Mesodermal cell (in vitro differentiated cells): ENCODE data around the gene ARID4B.

Source experiments
- H3K27ac ChIP-seq: 2 replicates; pipeline ENCODE4 v1.7.0; 2013; ENCODE audit warnings: mild to moderate bottlenecking, low read depth, low read length, moderate library complexity; ENCODE audit not compliant: severe bottlenecking
- H3K36me3 ChIP-seq: 2 replicates; pipeline ENCODE4 v1.7.1; 2013; ENCODE audit warnings: mild to moderate bottlenecking, low read length, moderate library complexity; ENCODE audit not compliant: control insufficient read depth, insufficient read depth
- H3K4me1 ChIP-seq: one replicate; pipeline ENCODE4 v1.7.1; 2013; ENCODE audit warnings: mild to moderate bottlenecking, low read length; ENCODE audit not compliant: insufficient read depth, control insufficient read depth, poor library complexity, severe bottlenecking
- H3K4me3 ChIP-seq: 2 replicates; pipeline ENCODE4 v1.7.0; 2013; ENCODE audit warnings: low read length, control low read depth, mild to moderate bottlenecking; ENCODE audit not compliant: insufficient read depth, poor library complexity, severe bottlenecking; ENCODE audit errors: extremely low read depth
- H3K9me3 ChIP-seq: 2 replicates; pipeline ENCODE4 v1.7.1; 2013; ENCODE audit warnings: mild to moderate bottlenecking, low read length, moderate library complexity; ENCODE audit not compliant: control insufficient read depth
- WGBS, 2 experiments: methylation state at CpG; one replicate each; pipeline ENCODE4 v1.1.5; 2013; ENCODE audit warnings: missing lambda C conversion rate in 2 of 2; ENCODE audit not compliant: insufficient coverage in 2 of 2; 5-methylcytosine and 5-hydroxymethylcytosine counted together

Gene ARID4B

GRCh38 chr1:235253219-235253962, 74.6 kb downstream of the ARID4B start:
- no peaks in the 10 kb centered on the region for H3K4me1 ChIP-seq
- peaks cover 34% of the 10 kb centered on the region for H3K36me3 ChIP-seq
- H3K9me3 ChIP-seq: no peaks in the 10 kb centered on the region
- WGBS, 2 experiments: no CpG with 5 or more reads among the region's 2 CpGs
- no peak overlapping the region for H3K4me3 ChIP-seq
- no peak overlapping the region for H3K27ac ChIP-seq

GRCh38 chr1:235250430-235250829, 77.5 kb downstream of the ARID4B start:
- no peak overlapping the region for H3K27ac ChIP-seq
- no peak overlapping the region for H3K4me3 ChIP-seq
- WGBS, 2 experiments: 100% methylated on average over 2 of the region's 3 CpGs; no CpG with 5 or more reads in 1 of the 2 experiments
- no peaks in the 10 kb centered on the region for H3K9me3 ChIP-seq
- H3K36me3 ChIP-seq: peaks cover 30% of the 10 kb centered on the region
- no peaks in the 10 kb centered on the region for H3K4me1 ChIP-seq

GRCh38 chr1:235246022-235246948, 81.7 kb downstream of the ARID4B start:
- H3K9me3 ChIP-seq: no peaks in the 10 kb centered on the region
- 100% methylated on average over 1 of the region's 2 CpGs for WGBS, 2 experiments
- H3K36me3 ChIP-seq: peaks cover 31% of the 10 kb centered on the region
- no peak overlapping the region for H3K27ac ChIP-seq
- no peaks in the 10 kb centered on the region for H3K4me1 ChIP-seq
- no peak overlapping the region for H3K4me3 ChIP-seq

- peaks cover 20% of the 10 kb centered on the region for H3K36me3 ChIP-seq
- H3K27ac ChIP-seq: no peak overlapping the region
- no peak overlapping the region for H3K4me3 ChIP-seq
- no peaks in the 10 kb centered on the region for H3K4me1 ChIP-seq
- WGBS, 2 experiments: 87% methylated on average over 3 of the region's 9 CpGs; no CpG with 5 or more reads in 1 of the 2 experiments
- no peaks in the 10 kb centered on the region for H3K9me3 ChIP-seq
Observed at GRCh38 chr1:235244974-235245592, 82.9 kb downstream of the ARID4B start.

- Histone ChIP-seq H3K4me1 (no peaks in the 10 kb centered on the region), H3K36me3 (peaks cover 40% of the 10 kb centered on the region), H3K4me3 (no peak overlapping the region), H3K9me3 (no peaks in the 10 kb centered on the region), H3K27ac (no peak overlapping the region)
Observed at GRCh38 chr1:235240960-235241359, 87.0 kb downstream of the ARID4B start.

- Histone ChIP-seq H3K4me1 (no peaks in the 10 kb centered on the region), H3K9me3 (no peaks in the 10 kb centered on the region), H3K4me3 (no peak overlapping the region), H3K36me3 (peaks cover 44% of the 10 kb centered on the region), H3K27ac (no peak overlapping the region)
- WGBS, 2 experiments: 100% methylated on average over 1 of the region's 2 CpGs; no CpG with 5 or more reads in 1 of the 2 experiments
Observed at GRCh38 chr1:235239851-235240250, 88.1 kb downstream of the ARID4B start.

GRCh38 chr1:235238558-235238957, 89.4 kb downstream of the ARID4B start:
- H3K27ac ChIP-seq: no peak overlapping the region
- WGBS, 2 experiments: 69 to 93% methylated on average over 2 to 3 of the region's 4 CpGs
- no peaks in the 10 kb centered on the region for H3K4me1 ChIP-seq
- H3K36me3 ChIP-seq: peaks cover 46% of the 10 kb centered on the region
- no peak overlapping the region for H3K4me3 ChIP-seq
- no peaks in the 10 kb centered on the region for H3K9me3 ChIP-seq

- H3K4me3 ChIP-seq: no peak overlapping the region
- H3K27ac ChIP-seq: no peak overlapping the region
- no peaks in the 10 kb centered on the region for H3K9me3 ChIP-seq
- peaks cover 66% of the 10 kb centered on the region for H3K36me3 ChIP-seq
- H3K4me1 ChIP-seq: no peaks in the 10 kb centered on the region
- WGBS, 2 experiments: no CpG with 5 or more reads among the region's 5 CpGs
Observed at GRCh38 chr1:235236128-235236527, 91.9 kb downstream of the ARID4B start.

GRCh38 chr1:235229868-235230267, 98.1 kb downstream of the ARID4B start:
- no peak overlapping the region for H3K4me3 ChIP-seq
- no peak overlapping the region for H3K27ac ChIP-seq
- H3K4me1 ChIP-seq: no peaks in the 10 kb centered on the region
- H3K36me3 ChIP-seq: peaks cover 75% of the 10 kb centered on the region
- H3K9me3 ChIP-seq: no peaks in the 10 kb centered on the region
- WGBS, 2 experiments: 88 to 89% methylated on average over 1 to 2 of the region's 2 CpGs

GRCh38 chr1:235227414-235227813, 100.6 kb downstream of the ARID4B start:
- WGBS, 2 experiments: 100% methylated on average over 1 of the region's 1 CpG; no CpG with 5 or more reads in 1 of the 2 experiments
- Histone ChIP-seq H3K27ac (no peak overlapping the region), H3K9me3 (no peaks in the 10 kb centered on the region), H3K4me1 (no peaks in the 10 kb centered on the region), H3K4me3 (no peak overlapping the region), H3K36me3 (peaks cover 72% of the 10 kb centered on the region)
